Brain microvascular endothelial cell (primary cell): ENCODE data around the gene MAMLD1.

Source experiments
- DNase-seq: peaks from one replicate; pipeline ENCODE4 v3.0.0-alpha.2; 2020
- H3K27ac ChIP-seq: fragments of 250-450 bp; sonication (Bioruptor Pico); 2 replicates; pipeline ENCODE4 v1.5.1; 2020; ENCODE audit warnings: mild to moderate bottlenecking, moderate library complexity
- H3K27me3 ChIP-seq: fragments of 250-450 bp; sonication (Bioruptor Pico); replicated peaks from 2 replicates; pipeline ENCODE4 v1.5.1; 2020; ENCODE audit warnings: mild to moderate bottlenecking
- H3K36me3 ChIP-seq: fragments of 250-450 bp; sonication (Bioruptor Pico); replicated peaks from 2 replicates; pipeline ENCODE4 v1.5.1; 2020; ENCODE audit warnings: mild to moderate bottlenecking
- H3K4me3 ChIP-seq: 2 replicates; pipeline ENCODE4 v1.5.1; 2011; ENCODE audit warnings: low read depth, mild to moderate bottlenecking, control low read depth, low read length, moderate library complexity
- CTCF ChIP-seq: IDR thresholded peaks from 2 replicates; pipeline ENCODE4 v1.5.1; 2011; ENCODE audit warnings: low read depth, mild to moderate bottlenecking, moderate library complexity, low read length, control low read depth, inconsistent platforms; ENCODE audit errors: missing control alignments
- in situ Hi-C: cut with HindIII; loops from 2 replicates; pipeline ENCODE4 v1.10.0; 2017; ENCODE audit warnings: low sequenced_read_pairs, low pct_ligation_motif_present

The MAMLD1 gene

GRCh38 chrX:150362599-150363481, at the start of gene MAMLD1:
Gene MAMLD1, plus strand, starts transcription at chrX:150363317. Its CDS starts 82,200 bp downstream, at chrX:150445517.
- DNase-seq, result peak; percentile 76
- TF ChIP-seq CTCF, result no peak
- in situ Hi-C loops, result no loop called here
- Histone ChIP-seq H3K27ac (peak within 1 kb of the TSS; percentile 38), H3K27me3 (no peaks in the 10 kb centered on the region), H3K36me3 (no peaks in the 10 kb centered on the region), H3K4me3 (peak within 1 kb of the TSS; percentile 69)

- DNase-seq, result no peak
- TF ChIP-seq CTCF, result no peak
- H3K36me3 ChIP-seq, result no peaks in the 10 kb centered on the region
- in situ Hi-C loops, result no loop called here
- H3K27ac ChIP-seq, result no peak overlapping the region
- H3K4me3 ChIP-seq, result no peak overlapping the region
- no peaks in the 10 kb centered on the region for H3K27me3 ChIP-seq
Measured at GRCh38 chrX:150313514-150313913, 49.6 kb upstream of the MAMLD1 start.

- TF ChIP-seq CTCF, result no peak
- H3K27ac ChIP-seq, result no peak overlapping the region
- in situ Hi-C loops, result no loop called here
- no peaks in the 10 kb centered on the region for H3K36me3 ChIP-seq
- DNase-seq, result no peak
- H3K27me3 ChIP-seq, result no peaks in the 10 kb centered on the region
- H3K4me3 ChIP-seq, result no peak overlapping the region
Measured at GRCh38 chrX:150314186-150314585, 48.9 kb upstream of the MAMLD1 start.

- H3K36me3 ChIP-seq, result no peaks in the 10 kb centered on the region
- no peak overlapping the region for H3K27ac ChIP-seq
- no peak overlapping the region for H3K4me3 ChIP-seq
- TF ChIP-seq CTCF, result no peak
- in situ Hi-C loops, result no loop called here
- H3K27me3 ChIP-seq, result no peaks in the 10 kb centered on the region
- no peak for DNase-seq
Measured at GRCh38 chrX:150316564-150316963, 46.6 kb upstream of the MAMLD1 start.

GRCh38 chrX:150323020-150323419, 40.1 kb upstream of the MAMLD1 start:
- Histone ChIP-seq H3K36me3 (no peaks in the 10 kb centered on the region), H3K27me3 (no peaks in the 10 kb centered on the region), H3K27ac (no peak overlapping the region), H3K4me3 (no peak overlapping the region)
- no peak for DNase-seq
- TF ChIP-seq CTCF, result no peak
- in situ Hi-C loops, result no loop called here
